Measurements from ENCODE around the gene UFD1. TPM values are rescaled to one million over a fixed set of nuclear protein-coding genes. Genes with fewer than 3 reads are reported as not detected.
A peak's percentile ranks its signal among the peaks of the same experiment; 100 is the strongest.

The UFD1 gene
- polyA plus RNA-seq, 1 of the 3 experiments (the other 2 are of a cell fraction), result 111 TPM

DNA sequence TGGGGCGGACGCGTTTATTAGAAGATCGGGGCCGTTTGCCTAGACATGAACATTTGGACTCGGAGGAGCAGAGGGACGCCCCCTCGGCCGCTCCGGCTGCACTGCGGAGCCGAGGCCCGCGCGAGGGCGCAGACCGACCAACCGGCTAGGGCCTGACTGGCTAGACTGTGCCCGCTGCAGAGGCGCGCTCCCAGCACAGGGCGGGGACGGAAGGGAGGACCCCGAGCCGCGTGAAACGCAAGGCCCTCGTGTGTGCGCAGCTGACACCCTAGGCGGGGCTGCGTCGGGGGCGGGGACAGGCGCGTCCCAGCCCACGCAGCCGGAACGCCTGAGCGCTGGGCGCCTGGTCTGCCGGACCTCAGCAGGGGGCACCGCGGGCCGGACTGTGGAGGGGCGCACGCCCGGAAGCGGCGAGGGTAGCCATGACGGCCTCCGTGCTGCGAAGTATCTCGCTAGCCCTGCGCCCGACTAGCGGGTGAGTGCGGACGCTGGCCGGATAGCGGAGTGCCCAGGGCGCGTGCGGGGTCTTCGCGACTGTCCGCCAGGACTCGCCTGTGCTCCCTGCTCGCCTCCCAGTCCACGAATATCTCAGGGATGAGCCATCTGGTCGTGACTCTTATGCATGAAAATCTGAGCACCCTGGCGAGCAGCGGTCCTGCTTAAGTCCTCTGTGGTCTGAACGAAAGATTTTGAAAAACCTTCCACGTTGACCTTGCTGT lies 46.7 kb downstream of the UFD1 start, which contains the start of gene MRPL40 (continued):
- TF ChIP-seq SMC3 (IDR thresholded peaks at IDR 0.05; ENCODE audit: low read depth, low read length) (no peak), TCF12 (IDR thresholded peaks at IDR 0.05) (peak; percentile 35; the same call in 1 of the 2 replicates), TEAD4 (IDR thresholded peaks at IDR 0.05; ENCODE audit: borderline replicate concordance, insufficient read depth) (no peak), NRF1 (IDR thresholded peaks at IDR 0.05; ENCODE audit: low read depth, low read length) (peak; percentile 78)
- TF ChIP-seq, protein P1, sequence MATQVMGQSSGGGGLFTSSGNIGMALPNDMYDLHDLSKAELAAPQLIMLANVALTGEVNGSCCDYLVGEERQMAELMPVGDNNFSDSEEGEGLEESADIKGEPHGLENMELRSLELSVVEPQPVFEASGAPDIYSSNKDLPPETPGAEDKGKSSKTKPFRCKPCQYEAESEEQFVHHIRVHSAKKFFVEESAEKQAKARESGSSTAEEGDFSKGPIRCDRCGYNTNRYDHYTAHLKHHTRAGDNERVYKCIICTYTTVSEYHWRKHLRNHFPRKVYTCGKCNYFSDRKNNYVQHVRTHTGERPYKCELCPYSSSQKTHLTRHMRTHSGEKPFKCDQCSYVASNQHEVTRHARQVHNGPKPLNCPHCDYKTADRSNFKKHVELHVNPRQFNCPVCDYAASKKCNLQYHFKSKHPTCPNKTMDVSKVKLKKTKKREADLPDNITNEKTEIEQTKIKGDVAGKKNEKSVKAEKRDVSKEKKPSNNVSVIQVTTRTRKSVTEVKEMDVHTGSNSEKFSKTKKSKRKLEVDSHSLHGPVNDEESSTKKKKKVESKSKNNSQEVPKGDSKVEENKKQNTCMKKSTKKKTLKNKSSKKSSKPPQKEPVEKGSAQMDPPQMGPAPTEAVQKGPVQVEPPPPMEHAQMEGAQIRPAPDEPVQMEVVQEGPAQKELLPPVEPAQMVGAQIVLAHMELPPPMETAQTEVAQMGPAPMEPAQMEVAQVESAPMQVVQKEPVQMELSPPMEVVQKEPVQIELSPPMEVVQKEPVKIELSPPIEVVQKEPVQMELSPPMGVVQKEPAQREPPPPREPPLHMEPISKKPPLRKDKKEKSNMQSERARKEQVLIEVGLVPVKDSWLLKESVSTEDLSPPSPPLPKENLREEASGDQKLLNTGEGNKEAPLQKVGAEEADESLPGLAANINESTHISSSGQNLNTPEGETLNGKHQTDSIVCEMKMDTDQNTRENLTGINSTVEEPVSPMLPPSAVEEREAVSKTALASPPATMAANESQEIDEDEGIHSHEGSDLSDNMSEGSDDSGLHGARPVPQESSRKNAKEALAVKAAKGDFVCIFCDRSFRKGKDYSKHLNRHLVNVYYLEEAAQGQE (IDR thresholded peaks at IDR 0.05; ENCODE audit: low read depth, low read length), result peak; percentile 68
- TF ChIP-seq, protein P2, sequence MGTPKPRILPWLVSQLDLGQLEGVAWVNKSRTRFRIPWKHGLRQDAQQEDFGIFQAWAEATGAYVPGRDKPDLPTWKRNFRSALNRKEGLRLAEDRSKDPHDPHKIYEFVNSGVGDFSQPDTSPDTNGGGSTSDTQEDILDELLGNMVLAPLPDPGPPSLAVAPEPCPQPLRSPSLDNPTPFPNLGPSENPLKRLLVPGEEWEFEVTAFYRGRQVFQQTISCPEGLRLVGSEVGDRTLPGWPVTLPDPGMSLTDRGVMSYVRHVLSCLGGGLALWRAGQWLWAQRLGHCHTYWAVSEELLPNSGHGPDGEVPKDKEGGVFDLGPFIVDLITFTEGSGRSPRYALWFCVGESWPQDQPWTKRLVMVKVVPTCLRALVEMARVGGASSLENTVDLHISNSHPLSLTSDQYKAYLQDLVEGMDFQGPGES (IDR thresholded peaks at IDR 0.05; ENCODE audit: low read depth, low read length), result no peak

DNA sequence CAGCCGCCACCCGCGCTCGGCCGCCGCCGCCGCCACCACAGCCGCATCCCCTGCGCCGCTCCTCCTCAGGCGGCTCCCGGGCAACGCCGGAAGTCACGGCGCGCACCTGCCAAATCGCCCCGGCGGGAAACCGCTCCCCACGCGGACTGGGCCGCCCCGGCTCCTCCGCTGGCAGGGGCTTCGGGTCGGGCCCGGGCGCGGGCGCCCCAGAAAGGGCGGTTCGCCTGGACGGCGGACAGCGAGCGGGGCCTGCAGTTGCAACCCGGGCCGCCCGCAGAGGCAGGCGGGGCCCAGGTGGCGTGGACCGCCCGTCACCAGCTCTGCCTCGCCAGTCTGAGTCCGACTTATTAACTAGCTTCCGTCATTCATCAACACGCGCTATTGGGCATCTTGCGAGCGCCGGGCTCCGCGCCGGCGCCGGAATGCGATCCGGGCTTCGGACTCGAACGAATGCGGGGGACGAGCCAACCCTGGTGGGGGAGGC lies 47.3 kb downstream of the UFD1 start, which contains the start of gene HIRA:
TSS of gene HIRA (minus strand) at position 85 of the 484 bp plus-strand sequence. CDS start 257 bp downstream, outside the sequence.
- TF ChIP-seq JUND (IDR thresholded peaks at IDR 0.05) (no peak), GABPA (IDR thresholded peaks at IDR 0.05; ENCODE audit: low read depth) (peak; percentile 84), NFIC (IDR thresholded peaks at IDR 0.05; ENCODE audit: borderline replicate concordance) (no peak), FOSL2 (IDR thresholded peaks at IDR 0.05; ENCODE audit: borderline replicate concordance, low read depth) (no peak), TEAD4 (IDR thresholded peaks at IDR 0.05; ENCODE audit: borderline replicate concordance, insufficient read depth) (no peak), CHD2 (IDR thresholded peaks at IDR 0.05; ENCODE audit: low read length, partially characterized antibody) (peak; percentile 54), SMC3 (IDR thresholded peaks at IDR 0.05; ENCODE audit: low read depth, low read length) (no peak), FOXJ3 (CRISPR knock-in tag; IDR thresholded peaks at IDR 0.05) (no peak), NRF1 (IDR thresholded peaks at IDR 0.05; ENCODE audit: low read depth, low read length) (0 out of 2 replicates have a peak, but pooled peaks have one; percentile 15), TAF1 (IDR thresholded peaks at IDR 0.05; ENCODE audit: borderline replicate concordance, low read depth, low read length) (peak; percentile 94), YY1 (IDR thresholded peaks at IDR 0.05; ENCODE audit: low read depth) (no peak)
- TF ChIP-seq, protein P2 (IDR thresholded peaks at IDR 0.05; ENCODE audit: low read depth, low read length), result no peak
- TF ChIP-seq, protein P1 (IDR thresholded peaks at IDR 0.05; ENCODE audit: low read depth, low read length), result peak; percentile 64; the same call in 1 of the 2 replicates
- TF ChIP-seq, protein P3, sequence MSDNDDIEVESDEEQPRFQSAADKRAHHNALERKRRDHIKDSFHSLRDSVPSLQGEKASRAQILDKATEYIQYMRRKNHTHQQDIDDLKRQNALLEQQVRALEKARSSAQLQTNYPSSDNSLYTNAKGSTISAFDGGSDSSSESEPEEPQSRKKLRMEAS (IDR thresholded peaks at IDR 0.05; ENCODE audit: low read depth), result peak; percentile 26; the same call in 1 of the 2 replicates
- CTCF ChIA-PET, result interaction anchor here (1.0 to 2.5 kb wide), 3 partner anchors 22 to 287 kb away, joined by 4 to 9 read pairs (median 9); partner anchors contain the start of genes ESS2 and SLC25A1
- 3% methylated on average over 12 of the region's 66 CpGs for WGBS (ENCODE audit: low lambda C conversion rate)

More for the DNA sequence above, 47.3 kb downstream of the UFD1 start, which contains the start of gene HIRA:
- Histone ChIP-seq H3K27ac (ENCODE audit: low read depth in 2 of 2, low read length in 1 of 2) (peak within 1 kb of the TSS; percentile 89 to 95), H2AFZ (ENCODE audit: low read depth) (peak within 1 kb of the TSS; percentile 98), H3K4me2 (peak within 1 kb of the TSS; percentile 99), H3K9me3 (no peaks in the 10 kb centered on the region), H3K9me2 (no peaks in the 10 kb centered on the region), H3K79me2 (ENCODE audit: insufficient read depth) (peaks cover 64% of the 10 kb centered on the region), H3K9ac (peak within 1 kb of the TSS; percentile 96), H3K27me3 (ENCODE audit: insufficient read depth) (no peaks in the 10 kb centered on the region), H3K36me3 (replicated peaks in 1 of 2; ENCODE audit: control insufficient read depth in 1 of 2, insufficient read depth in 2 of 2, low read length in 1 of 2) (peaks cover 10 to 14% of the 10 kb centered on the region in 2 experiments), H3F3A (replicated peaks; ENCODE audit: insufficient read depth) (peaks cover 4% of the 10 kb centered on the region), H4K20me1 (ENCODE audit: insufficient read depth) (peaks cover 13% of the 10 kb centered on the region; the same call in 1 of the 2 replicates), H3K4me1 (ENCODE audit: control insufficient read depth in 1 of 2, insufficient read depth in 2 of 2, low read depth in 1 of 2, low read length in 1 of 2) (peaks cover 5 to 18% of the 10 kb centered on the region in 2 experiments; a peak in 3 of 4 replicates), H3K4me3 (ENCODE audit: low read depth in 2 of 2, low read length in 1 of 2) (peak within 1 kb of the TSS; percentile 90 to 99)
- POLR2A ChIA-PET, result interaction anchor here (0.6 to 2.1 kb wide), 6 partner anchors 9 to 253 kb away, joined by 3 to 7 read pairs (median 4); partner anchors contain the start of genes CDC45, SLC25A1 and UFD1
- DNase-seq, result peak; percentile 92

Data from SK-N-SH (cell line).